Neuronal stem cell (in vitro differentiated cells): Measurements from ENCODE around the gene XRCC3.

Experiments
- DNase-seq: peaks from one replicate; pipeline ENCODE4 v3.0.0-alpha.2; 2013; ENCODE audit warnings: low spot score
- H2AFZ ChIP-seq: one replicate; pipeline ENCODE4 v1.6.1; 2013; ENCODE audit warnings: mild to moderate bottlenecking, low read length, inconsistent platforms
- H2AK5ac ChIP-seq: 2 replicates; pipeline ENCODE4 v1.6.1; 2013; ENCODE audit warnings: low read depth, mild to moderate bottlenecking, inconsistent platforms, low read length, moderate library complexity, mixed read lengths
- H2BK120ac ChIP-seq: 2 replicates; pipeline ENCODE4 v1.6.1; 2013; ENCODE audit warnings: low read depth, mild to moderate bottlenecking, inconsistent platforms, low read length, moderate library complexity, mixed read lengths
- H2BK12ac ChIP-seq: one replicate; pipeline ENCODE4 v1.6.1; 2013; ENCODE audit warnings: low read length, inconsistent platforms
- H2BK15ac ChIP-seq: 2 replicates; pipeline ENCODE4 v1.6.1; 2013; ENCODE audit warnings: mild to moderate bottlenecking, low read length, inconsistent platforms, mixed read lengths
- H2BK5ac ChIP-seq: one replicate; pipeline ENCODE4 v1.6.1; 2013; ENCODE audit warnings: inconsistent platforms, mild to moderate bottlenecking, low read length, moderate library complexity
- H3K14ac ChIP-seq: one replicate; pipeline ENCODE4 v1.6.1; 2013; ENCODE audit warnings: low read length, inconsistent platforms
- H3K18ac ChIP-seq: 2 replicates; pipeline ENCODE4 v1.6.1; 2013; ENCODE audit warnings: low read length, inconsistent platforms
- H3K23ac ChIP-seq: 2 replicates; pipeline ENCODE4 v1.6.1; 2013; ENCODE audit warnings: low read depth, mild to moderate bottlenecking, mixed read lengths, low read length, inconsistent platforms; ENCODE audit not compliant: poor library complexity
- H3K27ac ChIP-seq: replicated peaks from 3 replicates; pipeline ENCODE4 v1.5.1; 2013; ENCODE audit warnings: low read length, inconsistent platforms
- H3K27me3 ChIP-seq, 3 experiments: 2 replicates each; pipeline ENCODE4 v1.6.1; 2013; ENCODE audit warnings: low read length in 3 of 3, mild to moderate bottlenecking in 2 of 3, inconsistent platforms in 1 of 3, low read depth in 1 of 3, mixed read lengths in 1 of 3, moderate library complexity in 1 of 3; ENCODE audit not compliant: control insufficient read depth in 3 of 3, insufficient read depth in 3 of 3
- H3K36me3 ChIP-seq, 2 donors: replicated peaks in 1 of 2; 2 replicates each; pipeline ENCODE4 v1.6.1; 2013; ENCODE audit warnings: low read length in 2 of 2; ENCODE audit not compliant: control insufficient read depth in 2 of 2, insufficient read depth in 2 of 2
- H3K4ac ChIP-seq: 2 replicates; pipeline ENCODE4 v1.6.1; 2013; ENCODE audit warnings: inconsistent platforms, mild to moderate bottlenecking, low read length, moderate library complexity
- H3K4me1 ChIP-seq, 2 donors: 1 replicate in 1 of 2; 2 replicates in 1 of 2; pipeline ENCODE4 v1.6.1; 2013; ENCODE audit warnings: low read length in 2 of 2, low read depth in 1 of 2; ENCODE audit not compliant: control insufficient read depth in 2 of 2, insufficient read depth in 1 of 2
- H3K4me2 ChIP-seq: one replicate; pipeline ENCODE4 v1.6.1; 2013; ENCODE audit warnings: mild to moderate bottlenecking, low read length, inconsistent platforms; ENCODE audit not compliant: insufficient read depth, poor library complexity, severe bottlenecking
- H3K4me3 ChIP-seq, 2 donors: 2 replicates each; pipeline ENCODE4 v1.5.1; 2013; ENCODE audit warnings: low read length in 2 of 2, mild to moderate bottlenecking in 2 of 2, inconsistent platforms in 1 of 2, moderate library complexity in 1 of 2
- H3K79me1 ChIP-seq: one replicate; pipeline ENCODE4 v1.6.1; 2013; ENCODE audit warnings: low read depth, mild to moderate bottlenecking, inconsistent platforms, low read length, moderate library complexity
- H3K9ac ChIP-seq: one replicate; pipeline ENCODE4 v1.6.1; 2013; ENCODE audit warnings: mild to moderate bottlenecking, low read depth, low read length, inconsistent platforms; ENCODE audit not compliant: poor library complexity
- H3K9me3 ChIP-seq, 2 donors: replicated peaks in 1 of 2; 2 replicates each; pipeline versions ENCODE3 to v1.6.1; 2013; ENCODE audit warnings: low read length in 2 of 2, mild to moderate bottlenecking in 2 of 2, inconsistent platforms in 1 of 2, low read depth in 1 of 2, mixed read lengths in 1 of 2, moderate library complexity in 1 of 2; ENCODE audit not compliant: control insufficient read depth in 2 of 2, insufficient read depth in 1 of 2
- H4K8ac ChIP-seq: one replicate; pipeline ENCODE4 v1.6.1; 2013; ENCODE audit warnings: low read depth, mild to moderate bottlenecking, inconsistent platforms, low read length, moderate library complexity
- H4K91ac ChIP-seq: one replicate; pipeline ENCODE4 v1.6.1; 2013; ENCODE audit warnings: low read length, low read depth, mild to moderate bottlenecking, inconsistent platforms; ENCODE audit not compliant: poor library complexity
- WGBS, 2 donors: extraction: QIAGEN DNeasy Blood & Tissue Kit; methylation state at CpG; one replicate each; pipeline ENCODE4 v1.1.7; 2013; ENCODE audit warnings: missing lambda C conversion rate in 2 of 2, mixed read lengths in 1 of 2; ENCODE audit not compliant: insufficient read length in 2 of 2, insufficient replicate concordance in 1 of 2; ENCODE audit errors: extremely low coverage in 2 of 2; 5-methylcytosine and 5-hydroxymethylcytosine counted together

Gene XRCC3

DNA sequence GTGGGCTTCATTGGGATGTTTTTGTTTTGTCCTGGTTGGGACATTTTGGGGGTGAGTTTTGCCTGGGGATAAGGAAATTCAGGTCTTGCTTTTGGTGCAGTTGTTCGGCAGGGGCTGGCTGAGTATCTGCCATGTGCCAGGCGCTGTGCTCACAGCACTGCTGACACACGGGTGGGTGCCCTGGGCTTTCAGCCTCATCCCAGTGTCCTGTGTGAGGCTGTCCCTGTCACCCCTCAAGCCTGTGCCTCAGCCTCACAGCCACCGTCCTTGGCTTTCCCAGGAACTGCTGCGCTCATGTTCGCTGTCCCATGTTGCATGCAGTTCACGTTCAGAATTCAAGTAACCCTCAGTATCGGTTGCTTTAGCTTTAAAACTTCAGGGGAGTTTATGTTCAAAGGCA, 24.9 kb downstream of the XRCC3 start:
- Histone ChIP-seq H3K14ac (no peak overlapping the region), H2BK5ac (no peak overlapping the region), H3K27ac (no peak overlapping the region), H2BK15ac (no peak overlapping the region), H2BK12ac (no peak overlapping the region), H2BK120ac (no peak overlapping the region), H3K9me3 (no peaks in the 10 kb centered on the region), H3K27me3 (no peaks in the 10 kb centered on the region), H3K4me1 (peaks cover 0 to under 1% of the 10 kb centered on the region in 2 donors), H4K8ac (no peak overlapping the region), H3K4me2 (no peak overlapping the region), H4K91ac (no peak overlapping the region), H2AK5ac (no peak overlapping the region), H3K23ac (no peak overlapping the region), H3K4me3 (no peak overlapping the region), H3K4ac (no peak overlapping the region), H3K9ac (no peak overlapping the region), H3K18ac (no peak overlapping the region), H2AFZ (no peak overlapping the region), H3K36me3 (peaks cover 41 to 91% of the 10 kb centered on the region in 2 donors), H3K79me1 (peaks cover 5% of the 10 kb centered on the region)
- DNase-seq: no peak
- WGBS, 2 donors: no CpG with 5 or more reads among the region's 8 CpGs

GRCh38 chr14:103688906-103689902, 26.0 kb downstream of the XRCC3 start:
- 100% methylated on average over 4 of the region's 16 CpGs; no CpG with 5 or more reads in 1 of the 2 donors for WGBS, 2 donors
- Histone ChIP-seq H3K4me2 (no peak overlapping the region), H3K14ac (no peak overlapping the region), H3K4ac (no peak overlapping the region), H2AFZ (no peak overlapping the region), H3K9me3 (no peaks in the 10 kb centered on the region), H3K4me3 (no peak overlapping the region), H2BK12ac (no peak overlapping the region), H3K9ac (no peak overlapping the region), H3K23ac (no peak overlapping the region), H2BK15ac (no peak overlapping the region), H3K27ac (no peak overlapping the region), H4K8ac (no peak overlapping the region), H2AK5ac (no peak overlapping the region), H2BK5ac (no peak overlapping the region), H3K18ac (no peak overlapping the region), H3K36me3 (peaks cover 37 to 92% of the 10 kb centered on the region in 2 donors), H3K79me1 (peaks cover 3% of the 10 kb centered on the region), H3K27me3 (no peaks in the 10 kb centered on the region), H2BK120ac (no peak overlapping the region), H4K91ac (no peak overlapping the region), H3K4me1 (no peaks in the 10 kb centered on the region)
- DNase-seq: no peak

DNA sequence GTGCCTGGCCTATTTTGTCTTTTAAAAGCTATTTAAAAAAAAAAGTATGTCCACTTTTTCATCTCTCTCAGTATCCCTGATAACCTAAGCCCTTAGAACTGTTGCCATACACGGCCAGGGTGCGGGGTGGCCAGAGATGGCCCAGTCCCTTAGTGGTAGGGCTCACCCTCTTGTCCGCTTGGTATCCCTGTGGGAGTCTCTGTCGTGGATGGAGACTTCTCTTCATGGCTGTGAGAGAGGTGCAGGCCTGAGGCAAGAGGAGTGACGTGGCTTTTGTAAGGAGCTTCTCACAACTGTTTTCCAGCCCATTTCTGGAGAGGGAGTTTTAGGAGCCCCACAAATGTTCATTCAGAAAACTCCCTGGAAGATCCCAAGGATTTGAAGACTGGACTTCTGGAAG, 26.8 kb downstream of the XRCC3 start:
- Histone ChIP-seq H4K91ac (no peak overlapping the region), H3K4me2 (no peak overlapping the region), H3K4me1 (no peaks in the 10 kb centered on the region), H2AFZ (no peak overlapping the region), H3K4me3 (no peak overlapping the region), H3K9ac (no peak overlapping the region), H2BK120ac (no peak overlapping the region), H4K8ac (no peak overlapping the region), H3K4ac (no peak overlapping the region), H2AK5ac (no peak overlapping the region), H3K9me3 (no peaks in the 10 kb centered on the region), H3K36me3 (peaks cover 34 to 92% of the 10 kb centered on the region in 2 donors), H3K18ac (no peak overlapping the region), H3K27ac (no peak overlapping the region), H3K79me1 (peaks cover 3% of the 10 kb centered on the region), H2BK15ac (no peak overlapping the region), H2BK12ac (no peak overlapping the region), H2BK5ac (no peak overlapping the region), H3K27me3 (no peaks in the 10 kb centered on the region), H3K14ac (no peak overlapping the region), H3K23ac (no peak overlapping the region)
- WGBS, 2 donors: no CpG with 5 or more reads among the region's 5 CpGs
- no peak for DNase-seq

- Histone ChIP-seq H3K4me3 (no peak overlapping the region), H3K4ac (no peak overlapping the region), H4K91ac (no peak overlapping the region), H2BK15ac (no peak overlapping the region), H3K23ac (no peak overlapping the region), H2AK5ac (no peak overlapping the region), H4K8ac (no peak overlapping the region), H3K18ac (no peak overlapping the region), H2BK120ac (no peak overlapping the region), H3K9me3 (no peaks in the 10 kb centered on the region), H3K36me3 (peaks cover 36 to 92% of the 10 kb centered on the region in 2 donors), H3K27ac (no peak overlapping the region), H3K4me2 (no peak overlapping the region), H3K27me3 (no peaks in the 10 kb centered on the region), H3K9ac (no peak overlapping the region), H3K4me1 (no peaks in the 10 kb centered on the region), H3K79me1 (peaks cover 5% of the 10 kb centered on the region), H3K14ac (no peak overlapping the region), H2BK12ac (no peak overlapping the region), H2AFZ (no peak overlapping the region), H2BK5ac (no peak overlapping the region)
- DNase-seq: no peak
- no CpG with 5 or more reads among the region's 4 CpGs for WGBS, 2 donors
Measured at GRCh38 chr14:103687712-103688111, 27.5 kb downstream of the XRCC3 start.
